HepG2 (cell line): ENCODE data around the gene GDF9. TPM values are rescaled to one million over a fixed set of nuclear protein-coding genes. Genes with fewer than 3 reads are reported as not detected.
A peak's percentile ranks its signal among the peaks of the same experiment; 100 is the strongest.

Experiments
- ATAC-seq: fragments of 200-7000 bp; cut with Tn5 transposase; 3 replicates; pipeline ENCODE4 v1.9.1; 2020; ENCODE audit warnings: mild to moderate bottlenecking, moderate library complexity
- BruUV-seq: library from RNA; stranded (reverse); fragments of 400-500 nt; replicated peaks from 2 replicates; lab custom pipeline; 2021; lab: Mats Ljungman, UMichigan
- CTCF ChIA-PET: fragments of 300-600 bp; formaldehyde crosslinking; extraction: SDS; loops from one replicate; lab custom pipeline; 2021; ENCODE audit warnings: low total read pairs, inconsistent platforms, low intra/inter-chr PET ratio; lab: Yijun Ruan, JAX
- POLR2A ChIA-PET: fragments of 350-600 bp; sonication (Branson Sonifier 250); formaldehyde crosslinking; loops from one replicate; lab custom pipeline; 2020; ENCODE audit warnings: antibody characterized with exemption, inconsistent platforms; lab: Yijun Ruan, JAX
- DNase-seq: peaks from one replicate; pipeline ENCODE4 v3.0.0-alpha.2; 2015; ENCODE audit warnings: low spot score
- FAIRE-seq: peaks from 3 replicates; lab custom pipeline; 2011; peaks lifted over from hg19 to GRCh38; lab: Jason Lieb, UNC
- H2AFZ ChIP-seq: one replicate; pipeline ENCODE4 v1.6.1; 2011; ENCODE audit warnings: low read length, inconsistent platforms
- H3K27ac ChIP-seq: fragments of 300-600 bp; 3 replicates; pipeline ENCODE4 v1.8.0; 2011; ENCODE audit warnings: mixed run types, mild to moderate bottlenecking, mixed read lengths, low read length, inconsistent platforms; ENCODE audit not compliant: insufficient read depth; ENCODE audit errors: extremely low read length
- H3K27me3 ChIP-seq, 2 experiments: fragments of 200-600 bp in 1 of 2; 2 replicates in 1 of 2; 3 replicates in 1 of 2; pipeline versions ENCODE4 v1.6.0 to v1.8.0; 2011; ENCODE audit warnings: low read length in 2 of 2, mild to moderate bottlenecking in 2 of 2, moderate library complexity in 2 of 2, inconsistent platforms in 1 of 2; ENCODE audit not compliant: insufficient read depth in 2 of 2, control insufficient read depth in 1 of 2
- H3K36me3 ChIP-seq, 2 experiments: fragments of 200-600 bp in 1 of 2; replicated peaks in 1 of 2; 2 replicates in 1 of 2; 3 replicates in 1 of 2; pipeline versions ENCODE4 v1.5.1 to v1.8.0; 2011; ENCODE audit warnings: low read length in 2 of 2, inconsistent platforms in 1 of 2; ENCODE audit not compliant: insufficient read depth in 2 of 2, control insufficient read depth in 1 of 2
- H3K4me1 ChIP-seq: 2 replicates; pipeline ENCODE4 v1.5.1; 2012; ENCODE audit warnings: low read length, inconsistent platforms; ENCODE audit not compliant: insufficient read depth
- H3K4me2 ChIP-seq: 2 replicates; pipeline ENCODE4 v1.6.0; 2011; ENCODE audit warnings: low read depth, low read length, inconsistent platforms
- H3K4me3 ChIP-seq, 3 experiments: fragments of 200-600 bp in 1 of 3; sonication (generic), shearing (Covaris generic) in 1 of 3; replicated peaks in 1 of 3; 2 replicates each; pipeline ENCODE4 v1.5.1; 2011 to 2016; ENCODE audit warnings: low read length in 3 of 3, inconsistent platforms in 2 of 3, low read depth in 2 of 3, mild to moderate bottlenecking in 2 of 3, control low read depth in 1 of 3, mixed read lengths in 1 of 3; ENCODE audit not compliant: insufficient read depth in 1 of 3
- H3K79me2 ChIP-seq: one replicate; pipeline ENCODE4 v1.6.1; 2011; ENCODE audit warnings: low read length, inconsistent platforms; ENCODE audit not compliant: insufficient read depth
- H3K9ac ChIP-seq: 2 replicates; pipeline ENCODE4 v1.6.0; 2011; ENCODE audit warnings: mild to moderate bottlenecking, low read depth, low read length, inconsistent platforms; ENCODE audit not compliant: insufficient read depth
- H3K9me3 ChIP-seq: 2 replicates; pipeline ENCODE4 v1.5.1; 2012; ENCODE audit warnings: mild to moderate bottlenecking, low read length
- H4K20me1 ChIP-seq: 2 replicates; pipeline ENCODE4 v1.6.0; 2011; ENCODE audit warnings: inconsistent platforms, mild to moderate bottlenecking, low read length, moderate library complexity; ENCODE audit not compliant: insufficient read depth
- BCL3 ChIP-seq: sonication (generic); formaldehyde crosslinking; IDR thresholded peaks from 2 replicates; pipeline ENCODE4 v1.5.1; 2020; ENCODE audit warnings: mild to moderate bottlenecking, missing genetic modification reagents, moderate library complexity
- ZBTB14 ChIP-seq: sonication (generic); formaldehyde crosslinking; IDR thresholded peaks from 2 replicates; pipeline ENCODE4 v1.4.0; 2020; ENCODE audit warnings: missing genetic modification reagents
- ZBTB33 ChIP-seq: sonication (generic); formaldehyde crosslinking; IDR thresholded peaks from 2 replicates; pipeline ENCODE4 v1.4.0; 2020; ENCODE audit warnings: missing genetic modification reagents
- ZHX1 ChIP-seq: sonication (generic); formaldehyde crosslinking; IDR thresholded peaks from 2 replicates; pipeline ENCODE4 v1.8.1; 2022; ENCODE audit warnings: low read depth, mild to moderate bottlenecking, missing genetic modification reagents
- WGBS: methylation state at CpG from one replicate; pipeline ENCODE4 v1.1.6; 2017; ENCODE audit warnings: low lambda C conversion rate; 5-methylcytosine and 5-hydroxymethylcytosine counted together
- in situ Hi-C: cut with HindIII; loops from 2 replicates; pipeline ENCODE4 v1.10.0; 2017; ENCODE audit warnings: low pct_unique_long_range_greater_than_20kb; ENCODE audit not compliant: extremely low pct_ligation_motif_present
- intact Hi-C: fragments of 100-400 bp; cut with micrococcal nuclease; formaldehyde crosslinking; loops from one replicate; pipeline ENCODE4 v1.10.0; 2022; ENCODE audit not compliant: unreplicated experiment
- polyA plus RNA-seq, 8 experiments: library from polyadenylated mRNA; depleted of rRNA in 3 of 8; stranded (reverse) in 7 of 8; unstranded in 1 of 8; fragments of >200 nt; fragmentation: Illumina TruSeq in 4 of 8; extraction: Trizol in 4 of 8; gene quantifications; 2 replicates each; pipeline versions ENCODE4 v1.2.1 to v1.2.3, GENCODE V29; 2011 to 2016; ENCODE audit warnings: low read depth in 4 of 8, missing spikeins in 1 of 8, mixed read lengths in 1 of 8; ENCODE audit not compliant: insufficient read depth in 1 of 8
- total RNA-seq, 5 experiments: library from RNA; depleted of rRNA; stranded (reverse); fragments of >200 nt; fragmentation: Illumina TruSeq; extraction: Trizol; gene quantifications; 2 replicates each; pipeline ENCODE4 v1.2.3, GENCODE V29; 2016; ENCODE audit warnings: low read depth in 1 of 5

The GDF9 gene
- total and polyA plus RNA-seq, 2 of the 13 experiments (the other 11 are each of a cell fraction or from before 2014, with no cell fraction given): 0.33 to 0.38 TPM

DNA sequence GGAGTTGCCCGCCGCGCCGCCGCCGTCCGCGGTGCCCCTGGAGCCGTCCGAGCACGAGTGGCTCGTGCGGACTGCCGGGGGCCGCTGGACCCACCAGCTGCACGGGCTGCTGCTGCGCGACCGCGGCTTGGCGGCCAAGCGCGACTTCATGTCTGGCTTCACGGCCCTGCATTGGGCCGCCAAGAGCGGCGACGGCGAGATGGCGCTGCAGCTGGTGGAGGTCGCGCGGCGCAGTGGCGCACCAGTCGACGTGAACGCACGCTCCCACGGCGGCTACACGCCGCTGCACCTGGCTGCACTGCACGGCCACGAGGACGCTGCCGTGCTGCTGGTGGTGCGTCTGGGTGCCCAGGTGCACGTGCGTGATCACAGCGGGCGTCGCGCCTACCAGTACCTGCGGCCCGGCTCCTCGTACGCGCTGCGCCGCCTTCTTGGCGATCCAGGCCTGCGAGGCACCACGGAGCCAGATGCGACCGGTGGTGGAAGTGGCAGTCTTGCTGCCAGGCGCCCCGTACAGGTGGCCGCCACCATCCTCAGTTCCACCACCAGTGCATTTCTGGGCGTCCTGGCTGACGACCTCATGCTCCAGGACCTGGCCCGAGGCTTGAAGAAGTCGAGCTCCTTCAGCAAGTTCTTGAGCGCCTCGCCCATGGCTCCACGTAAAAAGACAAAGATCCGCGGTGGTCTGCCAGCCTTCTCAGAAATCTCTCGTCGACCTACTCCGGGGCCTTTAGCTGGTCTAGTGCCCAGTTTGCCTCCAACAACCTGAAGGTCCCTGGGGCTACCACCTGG is 51.6 kb downstream of the GDF9 start (continued):
- TF ChIP-seq ZHX1: peak; percentile 98

GRCh38 chr5:132813599-132814502 is 52.4 kb downstream of the GDF9 start:
- no peak for TF ChIP-seq BCL3 (CRISPR knock-in tag)
- TF ChIP-seq ZBTB33 (CRISPR knock-in tag): peak; percentile 68
- 0 out of 2 replicates have a peak, but pooled peaks have one; percentile 22 for TF ChIP-seq ZHX1
- no peak for TF ChIP-seq ZBTB14 (CRISPR knock-in tag)
- CTCF ChIA-PET: no interaction called here
- no peak overlapping the region for H3K27ac ChIP-seq
- no peaks in the 10 kb centered on the region for H3K9me3 ChIP-seq
- H3K79me2 ChIP-seq: no peaks in the 10 kb centered on the region
- POLR2A ChIA-PET: interaction anchor here (0.7 kb wide), 3 partner anchors 12 to 99 kb away, joined by 3 to 5 read pairs (median 3); no protein-coding TSS in a partner anchor
- intact Hi-C loops: no loop called here
- no TSS peak for BruUV-seq
- no peaks in the 10 kb centered on the region for H3K27me3 ChIP-seq
- whole genome bisulfite sequencing: 96% methylated on average over 55 of the region's 110 CpGs
- H3K36me3 ChIP-seq: no peaks in the 10 kb centered on the region
- H3K4me1 ChIP-seq: peaks cover 60% of the 10 kb centered on the region
- H3K9ac ChIP-seq: no peak overlapping the region
- H3K4me2 ChIP-seq: peak overlapping the region; percentile 71; the same call in 1 of the 2 replicates
- H3K4me3 ChIP-seq: peak overlapping the region in 1 of 3 experiments; percentile 47; a peak in 1 of 6 replicates
- H4K20me1 ChIP-seq: no peaks in the 10 kb centered on the region
- H2AFZ ChIP-seq: no peak overlapping the region
- FAIRE-seq (no peak), ATAC-seq (no peak), DNase-seq (no peak)
- in situ Hi-C loops: no loop called here
